Activated CD4-positive, alpha-beta T cell treated with anti-CD3 and anti-CD28 coated beads for 48 hours (primary cell): Measurements from ENCODE around the gene MATN1.

ENCODE experiments used
- DNase-seq: peaks from one replicate; pipeline ENCODE4 v3.0.0-alpha.2; 2020

MATN1 gene

GRCh38 chr1:30678209-30678608, 45.2 kb downstream of the MATN1 start:
- no peak for DNase-seq

- no peak for DNase-seq
Measured at GRCh38 chr1:30677471-30677870, 45.9 kb downstream of the MATN1 start.

GRCh38 chr1:30675761-30676160, 47.6 kb downstream of the MATN1 start:
- no peak for DNase-seq

GRCh38 chr1:30675289-30675688, 48.1 kb downstream of the MATN1 start:
- DNase-seq = no peak

- DNase-seq = no peak
Measured at GRCh38 chr1:30673395-30673794, 50.0 kb downstream of the MATN1 start.

- DNase-seq = no peak
Measured at GRCh38 chr1:30672661-30673060, 50.7 kb downstream of the MATN1 start.

GRCh38 chr1:30670240-30671060, 52.9 kb downstream of the MATN1 start:
- DNase-seq = no peak

- DNase-seq = no peak
Measured at GRCh38 chr1:30668546-30669327, 54.6 kb downstream of the MATN1 start.

GRCh38 chr1:30668024-30668423, 55.4 kb downstream of the MATN1 start:
- DNase-seq = no peak

GRCh38 chr1:30666756-30667273, 56.6 kb downstream of the MATN1 start:
- DNase-seq = no peak

GRCh38 chr1:30665216-30666010, 58.0 kb downstream of the MATN1 start:
- DNase-seq = no peak

- no peak for DNase-seq
Measured at GRCh38 chr1:30664103-30664755, 59.2 kb downstream of the MATN1 start.

GRCh38 chr1:30663596-30664091, 59.7 kb downstream of the MATN1 start:
- DNase-seq = no peak

GRCh38 chr1:30662291-30662840, 61.0 kb downstream of the MATN1 start:
- DNase-seq = no peak

GRCh38 chr1:30661311-30661710, 62.1 kb downstream of the MATN1 start:
- DNase-seq = no peak
